Esophagus (tissue), 2 donors: ENCODE data around the gene NFKBIE. TPM values are rescaled to one million over a fixed set of nuclear protein-coding genes. Genes with fewer than 3 reads are reported as not detected.

ENCODE experiments used
- H3K27ac ChIP-seq, 2 donors: one replicate each; pipeline ENCODE4 v1.5.1; 2013; ENCODE audit warnings: low read depth in 2 of 2, mild to moderate bottlenecking in 2 of 2, inconsistent platforms in 1 of 2, low read length in 1 of 2, moderate library complexity in 1 of 2
- H3K27me3 ChIP-seq, 2 donors: one replicate each; pipeline ENCODE4 v1.6.1; 2013; ENCODE audit warnings: low read length in 2 of 2, control low read depth in 1 of 2, mild to moderate bottlenecking in 1 of 2; ENCODE audit not compliant: insufficient read depth in 2 of 2, control insufficient read depth in 1 of 2
- H3K36me3 ChIP-seq, 2 donors: one replicate each; pipeline ENCODE4 v1.6.1; 2013; ENCODE audit warnings: low read length in 1 of 2; ENCODE audit not compliant: control insufficient read depth in 2 of 2, insufficient read depth in 2 of 2
- H3K4me1 ChIP-seq, 2 donors: one replicate each; pipeline ENCODE4 v1.6.1; 2013; ENCODE audit warnings: low read length in 1 of 2; ENCODE audit not compliant: control insufficient read depth in 2 of 2, insufficient read depth in 2 of 2
- H3K4me3 ChIP-seq, 2 donors: one replicate each; pipeline ENCODE4 v1.5.1; 2013; ENCODE audit warnings: low read length in 2 of 2, mild to moderate bottlenecking in 2 of 2, low read depth in 1 of 2, moderate library complexity in 1 of 2
- H3K9me3 ChIP-seq, 2 donors: one replicate each; pipeline ENCODE4 v1.6.1; 2013; ENCODE audit warnings: mild to moderate bottlenecking in 2 of 2, low read depth in 1 of 2, low read length in 1 of 2, moderate library complexity in 1 of 2; ENCODE audit not compliant: control insufficient read depth in 2 of 2, insufficient read depth in 1 of 2
- WGBS, 2 donors: extraction: QIAGEN DNeasy Blood & Tissue Kit; methylation state at CpG; one replicate each; pipeline ENCODE4 v1.1.7; 2013; 5-methylcytosine and 5-hydroxymethylcytosine counted together
- polyA plus RNA-seq, 2 donors: library from polyadenylated mRNA; stranded (reverse); fragments of 200-250 nt; gene quantifications; one replicate each; pipeline ENCODE4 v1.2.3, GENCODE V29; 2013
- donor health status: healthy with polysubstance abuse.
- donor health status: Bipolar disorder and iron deficiency.

The NFKBIE gene
- polyA plus RNA-seq, 2 donors, result 3.8 to 8.1 TPM

DNA sequence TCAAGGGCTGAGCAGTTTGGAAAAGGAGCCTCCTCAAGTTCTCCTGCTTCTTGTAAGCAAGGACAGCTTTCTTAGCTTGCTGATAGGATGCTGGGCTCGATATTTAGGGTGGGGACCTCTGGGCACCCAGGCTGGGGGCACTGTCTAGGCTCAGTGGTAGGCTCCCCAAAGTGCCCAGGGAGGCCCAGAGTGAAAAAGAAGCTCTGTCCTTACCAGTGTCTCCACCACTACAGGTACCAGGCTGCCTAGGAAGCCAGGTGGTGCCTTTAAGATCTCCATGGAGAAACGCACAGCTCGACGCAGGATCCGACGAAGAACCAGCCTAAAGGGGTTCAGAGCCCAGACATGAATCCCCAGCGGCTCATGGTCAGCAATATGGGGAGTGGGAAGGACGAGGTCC, 41.4 kb upstream of the NFKBIE start:
- H3K36me3 ChIP-seq, result peaks cover 19 to 78% of the 10 kb centered on the region in 2 donors
- peaks cover 0 to 5% of the 10 kb centered on the region in 2 donors for H3K4me1 ChIP-seq
- 90 to 92% methylated on average over 6 to 8 of the region's 8 CpGs for WGBS, 2 donors
- H3K4me3 ChIP-seq, result no peak overlapping the region
- H3K27me3 ChIP-seq, result no peaks in the 10 kb centered on the region
- no peaks in the 10 kb centered on the region for H3K9me3 ChIP-seq
- no peak overlapping the region for H3K27ac ChIP-seq

DNA sequence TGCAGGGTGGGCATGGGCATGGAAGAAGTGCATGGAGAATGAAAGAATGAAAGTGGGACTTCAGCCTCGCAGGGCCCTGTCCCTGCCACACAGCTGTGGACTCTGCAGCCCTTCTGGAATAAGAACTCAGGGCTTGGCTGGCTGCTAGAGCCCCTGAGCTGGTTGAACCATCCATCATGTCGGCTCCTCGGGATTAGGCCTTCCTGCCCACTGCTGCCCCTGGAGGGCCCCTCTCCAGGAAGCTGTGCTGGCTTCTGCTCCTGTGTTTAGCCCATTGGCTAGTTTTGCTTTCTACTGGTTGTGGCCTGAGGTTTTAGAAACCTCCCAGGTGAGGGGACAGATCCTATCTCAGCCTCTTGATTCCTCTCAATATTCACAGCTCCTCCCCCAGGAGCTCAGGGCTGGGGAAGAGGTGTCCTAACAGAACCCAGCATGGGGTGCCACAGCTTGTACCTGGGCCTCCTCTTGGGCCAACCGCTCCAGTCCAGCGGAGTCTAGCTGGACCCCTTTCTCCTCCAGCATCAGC, 39.9 kb upstream of the NFKBIE start:
- H3K4me1 ChIP-seq, result peaks cover 0 to 5% of the 10 kb centered on the region in 2 donors
- H3K36me3 ChIP-seq, result peaks cover 22 to 82% of the 10 kb centered on the region in 2 donors

GRCh38 chr6:44304282-44305199, 39.2 kb upstream of the NFKBIE start:
- Histone ChIP-seq H3K36me3 (peaks cover 20 to 79% of the 10 kb centered on the region in 2 donors), H3K27me3 (no peaks in the 10 kb centered on the region)
- 85 to 87% methylated on average over 25 of the region's 25 CpGs for WGBS, 2 donors

More for the DNA sequence above, 39.9 kb upstream of the NFKBIE start:
- Histone ChIP-seq H3K27ac (no peak overlapping the region), H3K9me3 (no peaks in the 10 kb centered on the region), H3K27me3 (no peaks in the 10 kb centered on the region), H3K4me3 (no peak overlapping the region)
- WGBS, 2 donors, result 85 to 88% methylated on average over 5 of the region's 5 CpGs

DNA sequence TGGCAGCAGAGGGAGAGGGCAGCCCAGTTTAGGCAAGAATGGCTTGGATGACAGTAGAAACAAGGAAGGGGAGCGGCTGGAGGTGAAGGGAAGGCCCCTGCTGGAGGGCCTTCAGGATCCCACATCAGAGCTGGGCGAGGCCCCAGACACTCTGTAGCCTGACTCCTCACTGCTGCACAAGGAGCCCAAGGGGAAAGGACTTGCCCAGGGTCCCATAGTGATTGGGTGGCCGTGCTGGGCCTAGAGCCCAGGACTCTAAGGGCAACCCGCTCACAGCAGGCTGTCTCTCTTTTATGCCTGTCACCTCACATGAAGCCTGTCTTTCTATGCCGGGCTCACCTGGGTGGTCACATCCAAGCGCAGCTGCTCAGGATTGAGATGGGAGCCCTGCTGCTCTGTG, 38.5 kb upstream of the NFKBIE start:
- no peak overlapping the region for H3K27ac ChIP-seq
- no peaks in the 10 kb centered on the region for H3K9me3 ChIP-seq
- H3K27me3 ChIP-seq, result no peaks in the 10 kb centered on the region
- 95 to 98% methylated on average over 6 of the region's 6 CpGs for WGBS, 2 donors
- H3K4me3 ChIP-seq, result no peak overlapping the region
- peaks cover 0 to 2% of the 10 kb centered on the region in 2 donors for H3K4me1 ChIP-seq
- H3K36me3 ChIP-seq, result peaks cover 20 to 72% of the 10 kb centered on the region in 2 donors

More at GRCh38 chr6:44304282-44305199, 39.2 kb upstream of the NFKBIE start:
- Histone ChIP-seq H3K4me3 (no peak overlapping the region), H3K4me1 (peaks cover 0 to 5% of the 10 kb centered on the region in 2 donors), H3K9me3 (no peaks in the 10 kb centered on the region), H3K27ac (no peak overlapping the region)

GRCh38 chr6:44302856-44303255, 37.5 kb upstream of the NFKBIE start:
- H3K9me3 ChIP-seq, result no peaks in the 10 kb centered on the region
- H3K4me1 ChIP-seq, result peaks cover 0 to 3% of the 10 kb centered on the region in 2 donors
- H3K4me3 ChIP-seq, result no peak overlapping the region
- peaks cover 20 to 70% of the 10 kb centered on the region in 2 donors for H3K36me3 ChIP-seq
- no peaks in the 10 kb centered on the region for H3K27me3 ChIP-seq
- 92 to 96% methylated on average over 12 of the region's 12 CpGs for WGBS, 2 donors
- no peak overlapping the region for H3K27ac ChIP-seq

DNA sequence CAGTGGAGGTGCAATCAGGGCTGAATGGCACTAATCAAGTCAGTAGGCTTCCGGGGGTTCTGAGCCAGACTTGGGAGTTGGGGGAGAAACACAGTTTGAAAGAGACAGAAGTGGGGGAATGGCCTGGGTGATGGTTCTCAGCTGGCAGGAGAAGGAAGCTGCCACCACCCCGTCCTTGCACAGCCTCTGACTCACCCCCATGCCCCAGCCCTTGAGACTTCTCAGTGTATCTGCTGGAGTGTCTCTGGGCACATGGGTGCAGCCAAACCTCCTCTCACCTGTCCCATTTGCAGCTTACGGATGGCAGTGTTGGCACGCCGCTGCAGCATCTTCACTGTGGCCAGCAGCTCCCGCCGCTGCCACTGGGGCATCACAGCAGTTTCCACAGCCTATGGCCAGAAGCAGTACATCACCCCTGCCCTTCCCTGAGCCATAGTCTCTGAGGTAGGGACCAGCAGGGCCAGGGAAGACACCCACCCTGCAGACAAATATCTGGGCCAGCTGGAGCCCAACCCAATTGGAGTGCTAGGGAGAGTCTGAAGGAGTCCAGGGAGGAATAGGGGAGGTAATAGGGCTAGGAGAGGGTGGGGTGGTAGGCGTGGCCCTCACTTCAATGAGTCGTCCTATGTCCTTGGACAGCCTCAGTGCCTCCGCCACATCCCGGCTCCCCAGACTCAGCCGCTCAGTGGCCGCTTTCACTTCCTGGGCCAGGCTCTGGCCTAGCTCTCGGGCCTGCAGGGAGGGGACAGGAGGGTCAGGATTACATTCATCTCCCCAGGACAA, 36.6 kb upstream of the NFKBIE start:
- peaks cover 9 to 11% of the 10 kb centered on the region in 2 donors for H3K4me1 ChIP-seq
- no peaks in the 10 kb centered on the region for H3K9me3 ChIP-seq
- no peak overlapping the region for H3K4me3 ChIP-seq
- H3K36me3 ChIP-seq, result peaks cover 20 to 64% of the 10 kb centered on the region in 2 donors
- 87 to 93% methylated on average over 12 to 14 of the region's 14 CpGs for WGBS, 2 donors
- H3K27me3 ChIP-seq, result peaks cover 0 to 5% of the 10 kb centered on the region in 2 donors
- no peak overlapping the region for H3K27ac ChIP-seq

DNA sequence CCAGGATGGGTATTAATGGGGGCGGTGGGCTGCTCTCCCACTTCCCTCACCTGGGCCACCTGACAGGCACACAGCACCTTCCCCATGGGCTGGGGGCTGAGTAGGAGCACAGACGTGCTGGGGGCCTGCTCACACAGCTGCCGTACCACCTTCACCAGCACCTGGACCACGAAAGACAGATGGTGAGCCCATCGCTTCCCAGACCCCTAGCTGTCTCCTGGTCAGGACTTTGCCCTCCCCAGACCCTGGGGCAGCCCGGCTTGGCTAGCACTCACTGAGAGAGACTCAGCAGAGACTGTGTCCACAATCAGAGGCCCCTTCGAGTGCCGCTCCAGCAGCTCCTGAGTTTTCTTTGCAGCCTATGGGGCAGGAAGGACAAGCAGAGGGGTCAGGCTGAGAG, 35.8 kb upstream of the NFKBIE start:
- Histone ChIP-seq H3K4me3 (no peak overlapping the region), H3K36me3 (peaks cover 19 to 57% of the 10 kb centered on the region in 2 donors), H3K4me1 (peaks cover 10 to 11% of the 10 kb centered on the region in 2 donors), H3K9me3 (no peaks in the 10 kb centered on the region), H3K27me3 (peaks cover 0 to 7% of the 10 kb centered on the region in 2 donors), H3K27ac (no peak overlapping the region)
- 91 to 93% methylated on average over 8 of the region's 8 CpGs for WGBS, 2 donors

DNA sequence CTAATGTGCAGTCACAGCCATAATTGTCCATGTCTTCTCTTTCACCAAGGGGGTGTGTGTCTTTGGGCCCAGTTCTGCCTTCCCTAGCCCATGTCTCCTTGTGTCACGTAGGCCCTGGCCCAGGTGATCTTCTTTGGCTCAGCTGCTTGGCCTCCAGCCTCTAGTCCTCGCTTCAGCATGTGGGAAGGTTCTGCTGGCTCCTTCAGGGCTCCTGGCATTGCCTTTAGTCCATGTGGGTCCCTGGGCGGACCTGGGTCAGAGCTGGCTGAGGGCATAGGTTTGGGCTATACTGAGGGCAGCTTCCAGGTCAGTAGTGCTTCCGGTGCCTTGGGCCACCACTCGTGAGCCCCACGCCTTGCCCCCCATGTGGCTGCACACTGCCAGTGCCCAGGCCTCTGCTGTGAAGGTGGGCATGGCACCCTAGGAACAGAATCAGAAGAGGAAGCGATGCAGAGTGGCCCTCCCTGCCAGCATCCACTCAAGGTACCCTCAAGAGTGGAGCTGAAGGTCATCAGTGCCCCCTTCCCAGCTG, 35.0 kb upstream of the NFKBIE start:
- no peak overlapping the region for H3K4me3 ChIP-seq
- H3K36me3 ChIP-seq, result peaks cover 15 to 50% of the 10 kb centered on the region in 2 donors
- H3K9me3 ChIP-seq, result no peaks in the 10 kb centered on the region
- no peak overlapping the region for H3K27ac ChIP-seq
- peaks cover 0 to 8% of the 10 kb centered on the region in 2 donors for H3K27me3 ChIP-seq
- peaks cover 10 to 11% of the 10 kb centered on the region in 2 donors for H3K4me1 ChIP-seq
- WGBS, 2 donors, result 85 to 88% methylated on average over 7 of the region's 7 CpGs

DNA sequence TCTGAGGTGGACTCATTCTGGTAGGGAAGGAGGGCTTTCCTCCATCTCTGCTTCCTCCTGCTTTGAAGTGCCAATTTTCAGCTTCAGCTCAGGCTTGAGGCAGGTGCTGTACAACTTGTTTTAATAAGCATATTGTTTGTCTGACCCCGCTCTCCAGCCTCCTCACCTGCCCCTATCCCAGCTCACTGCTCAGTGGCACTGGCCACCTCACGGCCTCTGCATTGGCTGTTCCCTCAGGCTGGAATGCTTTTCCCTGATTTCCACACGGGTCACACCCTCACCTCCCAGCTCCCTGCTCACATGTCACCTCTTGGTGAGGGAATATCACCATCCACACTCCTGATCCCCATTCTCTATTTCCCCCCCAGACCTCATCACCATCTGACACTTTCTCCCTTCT, 33.5 kb upstream of the NFKBIE start:
- Histone ChIP-seq H3K27ac (no peak overlapping the region), H3K9me3 (no peaks in the 10 kb centered on the region), H3K4me1 (peaks cover 11 to 13% of the 10 kb centered on the region in 2 donors), H3K27me3 (peaks cover 0 to 11% of the 10 kb centered on the region in 2 donors), H3K36me3 (peaks cover 15 to 36% of the 10 kb centered on the region in 2 donors), H3K4me3 (no peak overlapping the region)
- WGBS, 2 donors, result 80 to 86% methylated on average over 3 of the region's 3 CpGs
